Activated T-helper 1 cell treated with anti-CD3 and anti-CD28 coated beads, Interleukin-12 subunit alpha, Interleukin-12 subunit beta, Interleukin-2, Interleukin-4 antibody, amounts not matched to agents 30 ng/mL and 10 ng/mL and 1 ng/mL, durations not matched to agents 14 hours and 24 hours and 36 hours (primary cell): ENCODE measurements around the gene MTA1. TPM values are rescaled to one million over a fixed set of nuclear protein-coding genes. Genes with fewer than 3 reads are reported as not detected.

Experiments
- DNase-seq: peaks from one replicate; pipeline ENCODE4 v3.0.0; 2021; ENCODE audit warnings: low spot score
- H3K27ac Mint-ChIP-seq: one replicate; pipeline ENCODE4 v1.8.0; 2021; ENCODE audit warnings: mild to moderate bottlenecking, mixed read lengths
- H3K27me3 Mint-ChIP-seq: one replicate; pipeline ENCODE4 v1.8.0; 2022; ENCODE audit warnings: mild to moderate bottlenecking, moderate library complexity, mixed read lengths; ENCODE audit not compliant: insufficient read depth
- H3K36me3 Mint-ChIP-seq: one replicate; pipeline ENCODE4 v1.8.0; 2021; ENCODE audit warnings: low read depth, mixed read lengths
- H3K4me1 Mint-ChIP-seq: one replicate; pipeline ENCODE4 v1.8.0; 2021; ENCODE audit warnings: low read depth, mixed read lengths
- H3K4me3 Mint-ChIP-seq: one replicate; pipeline ENCODE4 v1.8.0; 2021; ENCODE audit warnings: mild to moderate bottlenecking, moderate library complexity, mixed read lengths
- H3K9me3 Mint-ChIP-seq: one replicate; pipeline ENCODE4 v1.8.0; 2021; ENCODE audit warnings: mixed read lengths
- intact Hi-C: fragments of 100-400 bp; cut with micrococcal nuclease; formaldehyde crosslinking; loops from one replicate; pipeline ENCODE4 v1.15.1; 2024
- total RNA-seq: library from RNA; stranded (reverse); gene quantifications from 2 replicates; pipeline ENCODE4 v1.2.3, GENCODE V29; 2022

MTA1 gene
- total RNA-seq, 1 donor from 2014 or later: 173 TPM

GRCh38 chr14:105390849-105391500, 28.7 kb upstream of the MTA1 start:
- Mint-ChIP-seq H3K4me3 (no peak overlapping the region), H3K4me1 (peaks cover 6% of the 10 kb centered on the region), H3K27me3 (no peaks in the 10 kb centered on the region), H3K27ac (no peak overlapping the region), H3K36me3 (no peaks in the 10 kb centered on the region), H3K9me3 (no peaks in the 10 kb centered on the region)
- DNase-seq: no peak
- intact Hi-C loops: no loop called here

DNA sequence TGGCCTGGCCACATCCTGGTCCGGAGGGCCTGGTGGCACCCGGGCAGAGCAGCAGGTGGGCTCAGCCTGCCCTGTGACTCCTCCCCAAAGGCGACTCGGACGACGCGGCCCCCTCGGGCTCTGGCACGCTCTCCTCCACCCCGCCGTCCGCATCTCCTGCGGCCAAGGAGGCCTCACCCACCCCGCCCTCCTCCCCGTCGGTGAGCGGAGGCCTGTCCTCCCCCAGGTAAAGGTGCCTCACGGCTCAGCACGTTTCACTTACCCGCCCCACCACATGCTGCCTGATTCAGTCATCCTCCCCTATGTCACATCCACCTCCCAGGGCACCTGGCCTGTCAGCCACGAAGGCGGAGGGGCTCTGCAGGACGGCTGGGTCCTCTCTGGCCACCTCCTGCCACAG, 28.1 kb upstream of the MTA1 start:
- H3K36me3 Mint-ChIP-seq: no peaks in the 10 kb centered on the region
- DNase-seq: no peak
- H3K4me1 Mint-ChIP-seq: peaks cover 6% of the 10 kb centered on the region
- intact Hi-C loops: no loop called here
- H3K4me3 Mint-ChIP-seq: no peak overlapping the region
- H3K27me3 Mint-ChIP-seq: no peaks in the 10 kb centered on the region
- no peaks in the 10 kb centered on the region for H3K9me3 Mint-ChIP-seq
- H3K27ac Mint-ChIP-seq: no peak overlapping the region

DNA sequence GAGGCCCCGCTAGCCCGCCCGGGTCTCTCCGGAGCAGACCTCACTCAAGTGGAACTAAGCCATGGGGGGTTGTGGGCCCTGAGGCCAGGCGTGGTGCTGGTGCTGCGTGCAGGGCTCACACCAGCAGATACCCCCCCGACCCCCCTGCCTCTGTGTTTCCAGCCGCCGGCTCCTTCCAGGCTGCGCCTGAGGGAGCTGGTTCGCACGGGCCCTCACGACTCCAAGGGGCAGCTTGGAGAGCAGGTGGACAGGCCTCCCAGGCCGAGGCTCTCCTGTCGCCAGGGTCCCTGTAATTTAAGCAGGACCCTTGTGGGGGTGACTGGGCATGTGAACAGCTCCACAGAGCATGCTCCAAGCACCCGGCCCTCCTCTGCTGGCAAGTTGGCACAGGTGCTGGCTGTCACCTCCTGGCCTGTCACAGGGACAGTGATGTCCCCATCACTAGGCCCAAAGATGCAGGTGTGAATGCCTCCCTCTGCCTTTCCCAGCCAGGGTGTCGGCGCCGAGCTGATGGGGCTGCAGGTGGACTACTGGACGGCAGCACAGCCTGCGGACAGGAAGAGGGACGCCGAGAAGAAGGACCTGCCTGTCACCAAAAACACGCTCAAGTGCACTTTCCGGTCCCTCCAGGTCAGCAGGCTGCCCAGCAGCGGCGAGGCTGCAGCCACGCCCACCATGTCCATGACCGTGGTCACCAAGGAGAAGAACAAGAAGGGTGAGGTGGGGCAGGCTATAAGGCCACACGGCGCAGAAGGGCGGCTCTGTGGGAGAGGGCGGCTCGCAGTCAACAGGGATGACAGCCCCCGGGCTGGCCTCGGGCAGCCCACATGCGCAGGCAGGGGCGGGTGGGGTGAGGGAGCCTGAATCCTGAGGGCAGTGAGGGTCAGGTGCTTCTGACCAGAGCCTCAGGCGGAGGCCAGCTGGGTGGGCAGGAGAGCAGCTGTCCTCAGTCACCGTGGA, 27.2 kb upstream of the MTA1 start:
- Mint-ChIP-seq H3K27me3 (no peaks in the 10 kb centered on the region), H3K27ac (no peak overlapping the region), H3K9me3 (no peaks in the 10 kb centered on the region), H3K4me1 (peaks cover 6% of the 10 kb centered on the region), H3K4me3 (no peak overlapping the region), H3K36me3 (no peaks in the 10 kb centered on the region)
- intact Hi-C loops: no loop called here
- no peak for DNase-seq

DNA sequence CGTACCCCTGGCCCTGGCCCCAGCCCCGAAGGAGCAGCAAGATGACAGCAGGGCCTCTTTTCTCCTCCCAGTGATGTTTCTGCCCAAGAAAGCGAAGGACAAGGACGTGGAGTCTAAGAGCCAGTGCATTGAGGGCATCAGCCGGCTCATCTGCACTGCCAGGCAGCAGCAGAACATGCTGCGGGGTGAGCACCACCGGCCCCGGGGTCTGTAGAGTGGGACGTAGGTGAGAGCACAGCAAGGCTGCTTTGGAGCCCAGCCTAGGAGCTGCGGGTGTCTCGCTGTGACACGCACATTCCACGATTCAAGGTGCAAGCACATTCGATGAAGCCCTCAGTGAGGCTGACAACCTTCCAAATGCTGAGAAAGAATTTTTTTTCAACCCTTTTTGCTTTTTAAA, 26.5 kb upstream of the MTA1 start:
- no peak for DNase-seq
- intact Hi-C loops: no loop called here
- no peak overlapping the region for H3K4me3 Mint-ChIP-seq
- H3K27me3 Mint-ChIP-seq: no peaks in the 10 kb centered on the region
- no peaks in the 10 kb centered on the region for H3K9me3 Mint-ChIP-seq
- H3K36me3 Mint-ChIP-seq: no peaks in the 10 kb centered on the region
- no peak overlapping the region for H3K27ac Mint-ChIP-seq
- peaks cover 6% of the 10 kb centered on the region for H3K4me1 Mint-ChIP-seq

DNA sequence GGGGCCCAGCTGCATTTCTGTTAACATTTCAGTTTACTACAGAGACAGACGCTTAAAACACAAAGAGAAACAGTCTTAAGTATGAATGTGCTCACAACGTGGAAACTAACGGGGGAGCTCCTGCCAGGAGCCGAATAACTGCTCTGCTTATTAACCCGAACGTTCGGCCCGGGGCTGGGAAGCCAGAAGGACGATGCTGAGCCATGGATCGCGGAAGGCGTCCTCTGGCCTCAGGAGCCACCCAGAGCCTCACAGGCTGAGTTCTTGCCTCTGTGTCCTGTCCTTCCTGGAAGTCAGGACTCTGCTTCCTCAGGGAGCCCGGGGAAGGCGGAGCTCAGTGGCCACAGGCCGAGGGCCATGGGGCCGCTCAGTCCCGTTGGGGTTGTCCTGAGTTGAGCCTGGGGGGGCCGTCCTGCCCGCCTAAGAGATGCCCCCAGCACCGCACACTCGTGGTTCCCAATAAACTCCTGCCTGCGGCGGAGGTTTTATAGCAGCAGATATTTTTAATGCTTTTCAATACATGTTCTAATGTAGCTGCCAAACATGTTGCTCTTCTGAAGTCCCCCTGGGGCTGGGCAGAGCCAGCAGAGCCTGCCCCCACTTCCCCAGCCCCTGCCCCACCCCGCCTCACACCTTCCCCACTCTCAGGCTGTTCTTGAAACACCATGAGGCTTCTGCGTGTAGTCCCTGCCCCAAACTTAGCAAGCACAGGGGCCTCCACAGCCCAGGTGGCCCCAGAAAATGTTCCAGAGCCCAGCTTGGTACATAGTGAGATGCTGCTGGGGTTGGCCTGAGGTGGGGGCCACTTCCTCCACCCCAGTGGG, 24.7 kb upstream of the MTA1 start:
- Mint-ChIP-seq H3K27me3 (no peaks in the 10 kb centered on the region), H3K4me3 (no peak overlapping the region), H3K27ac (no peak overlapping the region), H3K36me3 (peaks cover 5% of the 10 kb centered on the region), H3K9me3 (no peaks in the 10 kb centered on the region), H3K4me1 (peaks cover 11% of the 10 kb centered on the region)
- intact Hi-C loops: no loop called here
- DNase-seq: no peak

- no peaks in the 10 kb centered on the region for H3K27me3 Mint-ChIP-seq
- H3K4me1 Mint-ChIP-seq: peaks cover 10% of the 10 kb centered on the region
- no peak overlapping the region for H3K27ac Mint-ChIP-seq
- H3K36me3 Mint-ChIP-seq: peaks cover 9% of the 10 kb centered on the region
- peaks cover 3% of the 10 kb centered on the region for H3K9me3 Mint-ChIP-seq
- no peak overlapping the region for H3K4me3 Mint-ChIP-seq
- intact Hi-C loops: no loop called here
- DNase-seq: no peak
Observed at GRCh38 chr14:105395538-105395854, 24.1 kb upstream of the MTA1 start.

- no peak for DNase-seq
- peaks cover 5% of the 10 kb centered on the region for H3K9me3 Mint-ChIP-seq
- H3K27ac Mint-ChIP-seq: peak overlapping the region; percentile 84
- peak overlapping the region; percentile 73 for H3K4me3 Mint-ChIP-seq
- intact Hi-C loops: no loop called here
- H3K4me1 Mint-ChIP-seq: peaks cover 13% of the 10 kb centered on the region
- H3K27me3 Mint-ChIP-seq: no peaks in the 10 kb centered on the region
- H3K36me3 Mint-ChIP-seq: peaks cover 23% of the 10 kb centered on the region
Observed at GRCh38 chr14:105397350-105397931, 22.2 kb upstream of the MTA1 start.

GRCh38 chr14:105398044-105398725, 21.4 kb upstream of the MTA1 start, which contains the start of gene TEX22:
Gene TEX22, plus strand, starts transcription at chr14:105398538. Its CDS starts 803 bp downstream, at chr14:105399341.
- Mint-ChIP-seq H3K27me3 (no peaks in the 10 kb centered on the region), H3K4me3 (peak within 1 kb of the TSS; percentile 93), H3K4me1 (peaks cover 13% of the 10 kb centered on the region), H3K27ac (peak within 1 kb of the TSS; percentile 89), H3K9me3 (peaks cover 5% of the 10 kb centered on the region), H3K36me3 (peaks cover 27% of the 10 kb centered on the region)
- DNase-seq: peak; percentile 86
- intact Hi-C loops: loop anchor here (1.0 to 2.0 kb wide), 5 partner anchors 17 to 93 kb away; partner anchors contain the start of genes MTA1, PACS2 and TEDC1

GRCh38 chr14:105398726-105399465, 20.7 kb upstream of the MTA1 start:
- peak overlapping the region; percentile 89 for H3K27ac Mint-ChIP-seq
- H3K36me3 Mint-ChIP-seq: peaks cover 27% of the 10 kb centered on the region
- intact Hi-C loops: loop anchor here (1.0 to 2.0 kb wide), 5 partner anchors 16 to 92 kb away; partner anchors contain the start of genes MTA1, PACS2 and TEDC1
- H3K4me1 Mint-ChIP-seq: peaks cover 15% of the 10 kb centered on the region
- peak overlapping the region; percentile 93 for H3K4me3 Mint-ChIP-seq
- peak; percentile 45 for DNase-seq
- no peaks in the 10 kb centered on the region for H3K27me3 Mint-ChIP-seq
- peaks cover 5% of the 10 kb centered on the region for H3K9me3 Mint-ChIP-seq

DNA sequence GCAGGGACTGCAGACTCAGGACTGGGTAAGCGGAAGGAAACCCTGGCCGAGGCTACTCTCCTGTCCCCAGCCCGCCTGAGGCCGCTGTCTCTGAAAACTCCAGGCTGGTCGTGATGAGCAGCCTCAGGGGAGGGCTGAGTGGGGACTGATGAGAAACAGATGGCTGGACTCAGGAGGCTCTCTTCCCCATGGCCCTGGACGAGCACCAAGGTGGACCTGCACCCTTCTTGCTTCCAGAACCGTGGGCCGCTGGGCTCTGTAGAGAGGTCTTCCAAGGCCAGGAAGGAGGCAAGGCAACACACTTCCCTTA, 20.2 kb upstream of the MTA1 start:
- H3K27me3 Mint-ChIP-seq: no peaks in the 10 kb centered on the region
- H3K4me1 Mint-ChIP-seq: peaks cover 20% of the 10 kb centered on the region

DNA sequence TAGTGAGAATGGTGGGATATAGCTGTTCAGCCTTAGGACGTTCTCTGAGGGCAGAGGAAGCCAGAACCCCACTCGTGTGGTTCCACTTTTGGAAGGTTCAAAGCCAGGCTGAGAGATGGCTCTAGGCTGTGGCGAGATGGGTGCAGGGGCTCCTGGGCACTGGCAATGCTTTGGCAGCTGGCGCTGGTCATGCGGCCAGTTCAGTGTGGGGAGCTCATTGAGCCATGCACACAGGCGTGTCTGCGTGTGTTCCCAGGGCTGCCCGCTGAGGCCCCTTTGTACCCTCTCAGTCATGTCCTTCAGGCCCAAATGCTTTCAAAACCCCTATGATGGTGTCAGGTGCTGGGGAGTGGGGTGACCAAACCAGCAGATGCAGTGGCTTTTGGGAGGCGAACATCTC, 19.6 kb upstream of the MTA1 start:
- Mint-ChIP-seq H3K4me1 (peaks cover 26% of the 10 kb centered on the region), H3K9me3 (peaks cover 5% of the 10 kb centered on the region), H3K4me3 (peak overlapping the region; percentile 93), H3K27ac (peak overlapping the region; percentile 89), H3K27me3 (no peaks in the 10 kb centered on the region), H3K36me3 (peaks cover 31% of the 10 kb centered on the region)
- DNase-seq: no peak
- intact Hi-C loops: no loop called here

More for the DNA sequence above, 20.2 kb upstream of the MTA1 start:
- DNase-seq: no peak
- Mint-ChIP-seq H3K9me3 (peaks cover 5% of the 10 kb centered on the region), H3K27ac (peak overlapping the region; percentile 89), H3K4me3 (peak overlapping the region; percentile 93), H3K36me3 (peaks cover 27% of the 10 kb centered on the region)
- intact Hi-C loops: loop anchor here (2.0 kb wide), 1 partner anchor 29 kb away; no protein-coding TSS in a partner anchor
